Gastrocnemius medialis (tissue), 4 donors: Measurements from ENCODE around the gene ACOT7.

Experiments used
- CTCF ChIP-seq, 5 experiments: fragments of 450-650 bp in 3 of 5; fragments of 200-600 bp in 2 of 5; sonication (generic) in 2 of 5; IDR thresholded peaks in 4 of 5; conservative IDR thresholded peaks in 1 of 5; 1 replicate in 4 of 5; 2 replicates in 1 of 5; pipeline ENCODE4 v1.5.1; 2016 to 2019; ENCODE audit warnings: antibody characterized with exemption in 5 of 5, mild to moderate bottlenecking in 3 of 5, moderate library complexity in 3 of 5
- POLR2A ChIP-seq, 2 donors: fragments of 450-650 bp; IDR thresholded peaks; one replicate each; pipeline ENCODE4 v1.6.1; 2017; ENCODE audit warnings: antibody characterized with exemption in 2 of 2, mild to moderate bottlenecking in 2 of 2, moderate library complexity in 2 of 2

- TF ChIP-seq CTCF (IDR thresholded peaks at IDR 0.05 in 4 of 5, conservative IDR thresholded peaks at IDR 0.05 in 1 of 5) (no peak), POLR2A (IDR thresholded peaks at IDR 0.05) (no peak)
These were observed 23.6 kb downstream of the ACOT7 start for GRCh38 chr1:6370006-6370405.
